HepG2 (cell line): ENCODE results near the gene PARD3. TPM values are rescaled to one million over a fixed set of nuclear protein-coding genes. Genes with fewer than 3 reads are reported as not detected.

Experiments
- ATAC-seq: fragments of 200-7000 bp; cut with Tn5 transposase; 3 replicates; pipeline ENCODE4 v1.9.1; 2020; ENCODE audit warnings: mild to moderate bottlenecking, moderate library complexity
- BruUV-seq: library from RNA; stranded (reverse); fragments of 400-500 nt; replicated peaks from 2 replicates; lab custom pipeline; 2021; lab: Mats Ljungman, UMichigan
- CTCF ChIA-PET: fragments of 300-600 bp; formaldehyde crosslinking; extraction: SDS; loops from one replicate; lab custom pipeline; 2021; ENCODE audit warnings: low total read pairs, inconsistent platforms, low intra/inter-chr PET ratio; lab: Yijun Ruan, JAX
- POLR2A ChIA-PET: fragments of 350-600 bp; sonication (Branson Sonifier 250); formaldehyde crosslinking; loops from one replicate; lab custom pipeline; 2020; ENCODE audit warnings: antibody characterized with exemption, inconsistent platforms; lab: Yijun Ruan, JAX
- DNase-seq: peaks from one replicate; pipeline ENCODE4 v3.0.0-alpha.2; 2015; ENCODE audit warnings: low spot score
- FAIRE-seq: peaks from 3 replicates; lab custom pipeline; 2011; peaks lifted over from hg19 to GRCh38; lab: Jason Lieb, UNC
- H2AFZ ChIP-seq: one replicate; pipeline ENCODE4 v1.6.1; 2011; ENCODE audit warnings: low read length, inconsistent platforms
- H3K27ac ChIP-seq: fragments of 300-600 bp; 3 replicates; pipeline ENCODE4 v1.8.0; 2011; ENCODE audit warnings: mixed run types, mild to moderate bottlenecking, mixed read lengths, low read length, inconsistent platforms; ENCODE audit not compliant: insufficient read depth; ENCODE audit errors: extremely low read length
- H3K27me3 ChIP-seq, 2 experiments: fragments of 200-600 bp in 1 of 2; 2 replicates in 1 of 2; 3 replicates in 1 of 2; pipeline versions ENCODE4 v1.6.0 to v1.8.0; 2011; ENCODE audit warnings: low read length in 2 of 2, mild to moderate bottlenecking in 2 of 2, moderate library complexity in 2 of 2, inconsistent platforms in 1 of 2; ENCODE audit not compliant: insufficient read depth in 2 of 2, control insufficient read depth in 1 of 2
- H3K36me3 ChIP-seq, 2 experiments: fragments of 200-600 bp in 1 of 2; replicated peaks in 1 of 2; 2 replicates in 1 of 2; 3 replicates in 1 of 2; pipeline versions ENCODE4 v1.5.1 to v1.8.0; 2011; ENCODE audit warnings: low read length in 2 of 2, inconsistent platforms in 1 of 2; ENCODE audit not compliant: insufficient read depth in 2 of 2, control insufficient read depth in 1 of 2
- H3K4me1 ChIP-seq: 2 replicates; pipeline ENCODE4 v1.5.1; 2012; ENCODE audit warnings: low read length, inconsistent platforms; ENCODE audit not compliant: insufficient read depth
- H3K4me2 ChIP-seq: 2 replicates; pipeline ENCODE4 v1.6.0; 2011; ENCODE audit warnings: low read depth, low read length, inconsistent platforms
- H3K4me3 ChIP-seq, 3 experiments: fragments of 200-600 bp in 1 of 3; sonication (generic), shearing (Covaris generic) in 1 of 3; replicated peaks in 1 of 3; 2 replicates each; pipeline ENCODE4 v1.5.1; 2011 to 2016; ENCODE audit warnings: low read length in 3 of 3, inconsistent platforms in 2 of 3, low read depth in 2 of 3, mild to moderate bottlenecking in 2 of 3, control low read depth in 1 of 3, mixed read lengths in 1 of 3; ENCODE audit not compliant: insufficient read depth in 1 of 3
- H3K79me2 ChIP-seq: one replicate; pipeline ENCODE4 v1.6.1; 2011; ENCODE audit warnings: low read length, inconsistent platforms; ENCODE audit not compliant: insufficient read depth
- H3K9ac ChIP-seq: 2 replicates; pipeline ENCODE4 v1.6.0; 2011; ENCODE audit warnings: mild to moderate bottlenecking, low read depth, low read length, inconsistent platforms; ENCODE audit not compliant: insufficient read depth
- H3K9me3 ChIP-seq: 2 replicates; pipeline ENCODE4 v1.5.1; 2012; ENCODE audit warnings: mild to moderate bottlenecking, low read length
- H4K20me1 ChIP-seq: 2 replicates; pipeline ENCODE4 v1.6.0; 2011; ENCODE audit warnings: inconsistent platforms, mild to moderate bottlenecking, low read length, moderate library complexity; ENCODE audit not compliant: insufficient read depth
- DMAP1 ChIP-seq: IDR thresholded peaks from 2 replicates; pipeline ENCODE4 v1.6.1; 2016
- GATAD2A ChIP-seq: IDR thresholded peaks from 2 replicates; pipeline ENCODE4 v1.6.1; 2016
- KAT2B ChIP-seq: fragments of 150-350 bp; IDR thresholded peaks from 2 replicates; pipeline ENCODE4 v1.6.1; 2014; ENCODE audit warnings: low read depth, low read length, borderline replicate concordance
- TBX3 ChIP-seq: fragments of 450-650 bp; IDR thresholded peaks from 2 replicates; pipeline ENCODE4 v1.6.1; 2017; ENCODE audit warnings: antibody characterized with exemption, mild to moderate bottlenecking, inconsistent platforms, borderline replicate concordance
- ZNF121 ChIP-seq: sonication (generic); formaldehyde crosslinking; IDR thresholded peaks from 2 replicates; pipeline ENCODE4 v1.5.0; 2020; ENCODE audit warnings: mild to moderate bottlenecking, missing genetic modification reagents
- ZNF318 ChIP-seq: sonication (generic); formaldehyde crosslinking; IDR thresholded peaks from 2 replicates; pipeline ENCODE4 v1.4.0; 2020; ENCODE audit warnings: mild to moderate bottlenecking, missing genetic modification reagents
- ZNF878 ChIP-seq: sonication (generic); formaldehyde crosslinking; IDR thresholded peaks from 2 replicates; pipeline ENCODE4 v1.8.1; 2023; ENCODE audit warnings: mild to moderate bottlenecking, missing genetic modification reagents, moderate library complexity
- ZSCAN5A ChIP-seq: sonication (generic); formaldehyde crosslinking; IDR thresholded peaks from 2 replicates; pipeline ENCODE4 v1.8.0; 2022; ENCODE audit warnings: mild to moderate bottlenecking, missing genetic modification reagents, borderline replicate concordance
- WGBS: methylation state at CpG from one replicate; pipeline ENCODE4 v1.1.6; 2017; ENCODE audit warnings: low lambda C conversion rate; 5-methylcytosine and 5-hydroxymethylcytosine counted together
- in situ Hi-C: cut with HindIII; loops from 2 replicates; pipeline ENCODE4 v1.10.0; 2017; ENCODE audit warnings: low pct_unique_long_range_greater_than_20kb; ENCODE audit not compliant: extremely low pct_ligation_motif_present
- intact Hi-C: fragments of 100-400 bp; cut with micrococcal nuclease; formaldehyde crosslinking; loops from one replicate; pipeline ENCODE4 v1.10.0; 2022; ENCODE audit not compliant: unreplicated experiment
- polyA plus RNA-seq, 8 experiments: library from polyadenylated mRNA; depleted of rRNA in 3 of 8; stranded (reverse) in 7 of 8; unstranded in 1 of 8; fragments of >200 nt; fragmentation: Illumina TruSeq in 4 of 8; extraction: Trizol in 4 of 8; gene quantifications; 2 replicates each; pipeline versions ENCODE4 v1.2.1 to v1.2.3, GENCODE V29; 2011 to 2016; ENCODE audit warnings: low read depth in 4 of 8, missing spikeins in 1 of 8, mixed read lengths in 1 of 8; ENCODE audit not compliant: insufficient read depth in 1 of 8
- total RNA-seq, 5 experiments: library from RNA; depleted of rRNA; stranded (reverse); fragments of >200 nt; fragmentation: Illumina TruSeq; extraction: Trizol; gene quantifications; 2 replicates each; pipeline ENCODE4 v1.2.3, GENCODE V29; 2016; ENCODE audit warnings: low read depth in 1 of 5
- TF ChIP-seq, protein P1 (sequence below): sonication (generic); formaldehyde crosslinking; IDR thresholded peaks from 2 replicates; pipeline ENCODE4 v1.5.0; 2020; ENCODE audit warnings: mild to moderate bottlenecking, missing genetic modification reagents
- TF ChIP-seq, protein P2 (sequence below): sonication (generic); formaldehyde crosslinking; IDR thresholded peaks from 2 replicates; pipeline ENCODE4 v1.8.0; 2022; ENCODE audit warnings: mild to moderate bottlenecking, missing genetic modification reagents, moderate library complexity

Gene PARD3
- total and polyA plus RNA-seq, 2 of the 13 experiments (the other 11 are each of a cell fraction or from before 2014, with no cell fraction given) = 40.9 to 60.0 TPM

DNA sequence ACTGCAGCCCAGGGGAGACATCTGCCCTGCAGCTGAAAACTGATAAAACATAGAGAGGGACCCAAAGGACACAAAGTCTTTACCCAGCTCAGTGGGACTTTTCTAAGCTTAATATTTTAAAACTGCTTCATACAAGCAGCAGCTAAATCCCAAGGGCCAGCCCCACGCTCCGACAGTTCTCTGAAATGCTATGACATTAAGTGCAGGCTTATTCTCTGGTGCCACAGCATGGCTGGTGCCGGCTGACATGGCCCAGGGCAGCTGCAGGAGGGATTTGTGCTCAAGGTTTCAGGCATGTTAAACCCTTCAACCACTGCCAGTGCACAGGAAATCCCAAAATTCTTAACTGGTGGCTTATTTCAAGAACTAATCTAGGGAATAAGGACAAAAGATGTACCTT, 170.9 kb downstream of the PARD3 start (continued):
- no peak for TF ChIP-seq ZSCAN5A

DNA sequence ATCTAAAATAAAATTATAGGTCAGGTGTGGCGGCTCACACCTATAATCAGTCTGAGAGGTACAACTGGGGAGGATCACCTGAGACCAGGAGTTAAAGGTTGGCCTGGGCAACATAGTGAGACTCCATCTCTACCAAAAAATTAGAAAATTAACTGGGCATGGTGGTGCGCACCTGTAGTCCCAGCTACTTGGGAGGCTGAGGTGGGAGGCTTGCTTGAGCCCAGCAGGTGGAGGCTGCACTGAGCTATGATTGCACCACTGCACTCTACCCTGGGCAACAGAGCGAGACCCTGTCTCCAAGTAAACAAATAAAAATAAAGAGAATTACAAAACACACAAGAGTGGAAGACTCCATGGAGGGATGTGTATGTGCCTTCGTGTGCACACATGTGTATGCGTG, 171.5 kb downstream of the PARD3 start:
- no peaks in the 10 kb centered on the region for H3K27me3 ChIP-seq
- H3K36me3 ChIP-seq = no peaks in the 10 kb centered on the region
- intact Hi-C loops = no loop called here
- H4K20me1 ChIP-seq = peaks cover 11% of the 10 kb centered on the region; the same call in 1 of the 2 replicates
- no peak overlapping the region for H3K4me2 ChIP-seq
- no peak overlapping the region for H3K27ac ChIP-seq
- DNase-seq = no peak
- H3K4me3 ChIP-seq = no peak overlapping the region
- no peak overlapping the region for H2AFZ ChIP-seq
- no peak overlapping the region for H3K9ac ChIP-seq
- no peaks in the 10 kb centered on the region for H3K9me3 ChIP-seq
- in situ Hi-C loops = loop anchor here (25.0 kb wide), 2 partner anchors 506 to 1306 kb away; partner anchors contain the start of gene NRP1
- WGBS = 98% methylated on average over 5 of the region's 5 CpGs
- H3K79me2 ChIP-seq = peaks cover 17% of the 10 kb centered on the region
- ChIA-PET CTCF (no interaction called here), POLR2A (no interaction called here)
- no peak for FAIRE-seq
- ATAC-seq = no peak
- peaks cover 16% of the 10 kb centered on the region for H3K4me1 ChIP-seq
- BruUV-seq = no TSS peak
- TF ChIP-seq, protein P1, sequence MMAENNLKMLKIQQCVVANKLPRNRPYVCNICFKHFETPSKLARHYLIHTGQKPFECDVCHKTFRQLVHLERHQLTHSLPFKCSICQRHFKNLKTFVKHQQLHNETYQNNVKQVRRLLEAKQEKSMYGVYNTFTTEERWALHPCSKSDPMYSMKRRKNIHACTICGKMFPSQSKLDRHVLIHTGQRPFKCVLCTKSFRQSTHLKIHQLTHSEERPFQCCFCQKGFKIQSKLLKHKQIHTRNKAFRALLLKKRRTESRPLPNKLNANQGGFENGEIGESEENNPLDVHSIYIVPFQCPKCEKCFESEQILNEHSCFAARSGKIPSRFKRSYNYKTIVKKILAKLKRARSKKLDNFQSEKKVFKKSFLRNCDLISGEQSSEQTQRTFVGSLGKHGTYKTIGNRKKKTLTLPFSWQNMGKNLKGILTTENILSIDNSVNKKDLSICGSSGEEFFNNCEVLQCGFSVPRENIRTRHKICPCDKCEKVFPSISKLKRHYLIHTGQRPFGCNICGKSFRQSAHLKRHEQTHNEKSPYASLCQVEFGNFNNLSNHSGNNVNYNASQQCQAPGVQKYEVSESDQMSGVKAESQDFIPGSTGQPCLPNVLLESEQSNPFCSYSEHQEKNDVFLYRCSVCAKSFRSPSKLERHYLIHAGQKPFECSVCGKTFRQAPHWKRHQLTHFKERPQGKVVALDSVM (CRISPR knock-in tag) = peak; percentile 83
- no peak for TF ChIP-seq GATAD2A (CRISPR knock-in tag)
- TF ChIP-seq, protein P2, sequence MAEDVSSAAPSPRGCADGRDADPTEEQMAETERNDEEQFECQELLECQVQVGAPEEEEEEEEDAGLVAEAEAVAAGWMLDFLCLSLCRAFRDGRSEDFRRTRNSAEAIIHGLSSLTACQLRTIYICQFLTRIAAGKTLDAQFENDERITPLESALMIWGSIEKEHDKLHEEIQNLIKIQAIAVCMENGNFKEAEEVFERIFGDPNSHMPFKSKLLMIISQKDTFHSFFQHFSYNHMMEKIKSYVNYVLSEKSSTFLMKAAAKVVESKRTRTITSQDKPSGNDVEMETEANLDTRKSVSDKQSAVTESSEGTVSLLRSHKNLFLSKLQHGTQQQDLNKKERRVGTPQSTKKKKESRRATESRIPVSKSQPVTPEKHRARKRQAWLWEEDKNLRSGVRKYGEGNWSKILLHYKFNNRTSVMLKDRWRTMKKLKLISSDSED = no peak
- 0 out of 2 replicates have a peak, but pooled peaks have one; percentile 32 for TF ChIP-seq ZNF121 (CRISPR knock-in tag)
- TF ChIP-seq TBX3 = no peak
- TF ChIP-seq ZNF878 (CRISPR knock-in tag) = no peak
- TF ChIP-seq DMAP1 (CRISPR knock-in tag) = no peak
- no peak for TF ChIP-seq ZNF318
- TF ChIP-seq KAT2B = no peak
